RKO (cell line): ENCODE results near the gene NFASC.
A peak's percentile ranks its signal among the peaks of the same experiment; 100 is the strongest.

Experiments
- DNase-seq: peaks from one replicate; pipeline ENCODE4 v3.0.0-alpha.2; 2016; ENCODE audit warnings: low spot score

NFASC gene

GRCh38 chr1:205041998-205042910 is 171.6 kb downstream of the NFASC start:
- no peak for DNase-seq

- DNase-seq = no peak
Observed at GRCh38 chr1:205042911-205043806, 172.5 kb downstream of the NFASC start, which contains the start of gene CNTN2. Gene CNTN2 (plus strand): TSS chr1:205043212. CDS start chr1:205053186, 9,974 bp downstream.

DNA sequence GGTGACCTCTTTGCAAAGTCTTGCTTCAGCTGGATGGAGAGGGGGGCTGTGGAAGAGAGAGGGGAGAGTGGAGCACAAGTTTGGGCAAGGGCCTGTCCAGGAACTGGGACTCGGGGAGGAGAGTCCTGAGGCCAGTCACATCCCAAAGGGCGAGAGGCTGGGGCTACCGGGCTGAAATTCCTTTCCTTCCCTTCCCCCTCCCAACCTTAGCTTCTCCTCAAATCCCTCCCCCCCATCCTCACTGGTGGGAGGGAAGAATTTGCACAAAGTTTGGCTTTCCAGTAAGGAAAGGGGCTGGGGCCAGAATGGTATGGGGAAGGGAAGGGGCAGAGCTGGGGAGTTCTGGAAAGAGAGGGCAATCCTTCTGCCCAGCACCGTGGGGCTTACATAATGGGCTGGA is 173.2 kb downstream of the NFASC start:
- no peak for DNase-seq

GRCh38 chr1:205044741-205045140 is 174.1 kb downstream of the NFASC start:
- DNase-seq = no peak

GRCh38 chr1:205045146-205045545 is 174.5 kb downstream of the NFASC start:
- DNase-seq = no peak

GRCh38 chr1:205046870-205047269 is 176.2 kb downstream of the NFASC start:
- DNase-seq = no peak

GRCh38 chr1:205047764-205048231 is 177.1 kb downstream of the NFASC start:
- DNase-seq = no peak

DNA sequence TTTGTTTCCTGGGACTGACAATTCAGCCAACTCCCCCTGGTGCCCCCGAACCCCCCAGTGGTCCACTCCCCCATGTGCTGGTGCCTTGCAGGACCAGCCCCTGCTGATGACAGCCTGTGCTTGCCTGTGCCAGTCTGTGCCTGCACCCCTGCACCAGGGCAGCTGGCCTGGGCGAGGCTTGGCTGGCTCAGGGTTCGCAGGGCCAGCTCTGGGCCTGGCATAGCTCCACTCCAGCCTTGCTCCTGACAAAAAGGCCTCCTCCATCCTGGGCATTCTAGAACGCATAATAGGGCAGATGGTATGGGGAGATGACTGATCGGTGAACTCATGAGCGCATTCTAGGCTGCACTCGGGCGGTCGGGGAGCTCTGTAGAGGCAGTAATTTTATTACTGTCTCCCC is 177.7 kb downstream of the NFASC start:
- DNase-seq = no peak

- DNase-seq = no peak
Observed at GRCh38 chr1:205049479-205049878, 178.8 kb downstream of the NFASC start.

DNA sequence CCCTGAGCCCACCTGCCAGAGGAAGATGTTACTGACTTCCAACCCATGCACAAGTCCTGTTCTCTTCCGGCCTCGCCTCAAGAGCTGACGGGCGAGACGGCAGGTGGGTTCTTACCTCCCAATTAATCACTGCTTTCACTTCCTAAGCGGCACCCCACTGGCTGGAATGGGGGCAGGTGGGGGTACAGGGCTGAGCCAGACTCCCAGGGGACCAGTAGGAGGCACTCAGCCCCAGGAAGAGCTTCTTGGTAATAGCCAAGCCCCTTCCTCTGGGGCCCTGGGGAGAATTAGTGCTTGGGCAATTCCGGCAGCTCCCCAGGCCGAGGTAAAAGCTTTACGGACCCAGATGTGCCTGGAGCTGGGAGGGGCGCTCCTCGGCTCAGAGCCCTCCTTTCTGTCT is 182.0 kb downstream of the NFASC start:
- no peak for DNase-seq

DNA sequence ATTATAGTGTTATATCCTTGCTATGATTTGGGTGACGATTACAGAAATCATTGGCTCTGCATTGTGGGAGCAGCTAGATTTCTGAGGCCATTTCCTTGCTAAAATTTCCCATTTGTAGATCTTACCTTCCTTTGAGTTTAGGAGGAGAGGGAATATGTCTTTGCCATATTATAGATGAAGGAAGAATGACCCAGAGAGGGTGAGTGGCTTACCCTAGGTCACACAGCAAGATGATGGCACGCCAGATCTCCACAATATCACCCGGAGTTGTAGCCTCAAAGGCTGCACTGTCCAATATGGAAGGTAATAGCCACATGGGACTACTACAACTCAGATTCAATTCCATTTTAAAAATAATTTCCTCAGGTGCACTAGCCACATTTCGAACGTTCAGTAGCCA is 182.6 kb downstream of the NFASC start:
- no peak for DNase-seq

DNA sequence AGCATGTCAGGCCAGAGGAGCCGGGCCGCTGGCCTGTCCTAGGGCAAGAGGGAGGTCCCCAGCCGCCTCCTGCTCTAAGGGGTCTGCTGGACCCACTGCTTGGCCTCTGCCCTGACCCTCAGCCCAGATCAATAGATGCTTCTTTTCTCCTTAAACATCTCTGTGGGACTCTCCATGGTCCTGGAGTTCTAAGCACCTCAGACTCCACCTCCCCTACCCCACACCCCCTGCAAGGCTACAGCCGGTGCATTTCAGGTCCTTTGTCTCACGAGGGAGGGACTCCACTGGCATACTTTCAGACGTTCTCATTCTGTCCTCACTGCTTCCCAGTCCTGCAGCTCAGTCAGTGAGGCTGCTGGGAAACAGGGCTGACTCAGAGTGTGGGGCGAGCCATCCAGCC is 183.4 kb downstream of the NFASC start:
- no peak for DNase-seq

DNA sequence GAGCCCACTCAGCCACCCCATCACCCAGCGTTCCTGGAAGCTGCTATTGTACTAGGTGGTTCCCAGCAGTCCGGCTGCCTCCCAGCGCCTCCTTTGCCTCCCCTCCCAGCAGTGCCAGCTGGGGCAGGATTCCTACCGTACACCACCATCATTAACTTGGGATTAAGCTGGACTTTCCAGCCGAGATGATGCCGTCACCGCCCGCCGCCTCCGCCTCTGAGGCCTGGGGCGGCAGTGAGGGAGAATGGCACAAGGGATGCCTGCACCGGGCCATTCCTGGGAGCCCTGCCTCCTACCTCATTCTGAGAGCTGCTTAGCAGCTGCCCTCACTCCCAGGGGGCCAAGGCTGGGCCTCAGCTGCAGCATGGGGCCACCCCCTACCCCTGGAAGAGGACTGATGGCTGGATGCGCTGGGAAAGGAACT is 185.5 kb downstream of the NFASC start:
- no peak for DNase-seq

DNA sequence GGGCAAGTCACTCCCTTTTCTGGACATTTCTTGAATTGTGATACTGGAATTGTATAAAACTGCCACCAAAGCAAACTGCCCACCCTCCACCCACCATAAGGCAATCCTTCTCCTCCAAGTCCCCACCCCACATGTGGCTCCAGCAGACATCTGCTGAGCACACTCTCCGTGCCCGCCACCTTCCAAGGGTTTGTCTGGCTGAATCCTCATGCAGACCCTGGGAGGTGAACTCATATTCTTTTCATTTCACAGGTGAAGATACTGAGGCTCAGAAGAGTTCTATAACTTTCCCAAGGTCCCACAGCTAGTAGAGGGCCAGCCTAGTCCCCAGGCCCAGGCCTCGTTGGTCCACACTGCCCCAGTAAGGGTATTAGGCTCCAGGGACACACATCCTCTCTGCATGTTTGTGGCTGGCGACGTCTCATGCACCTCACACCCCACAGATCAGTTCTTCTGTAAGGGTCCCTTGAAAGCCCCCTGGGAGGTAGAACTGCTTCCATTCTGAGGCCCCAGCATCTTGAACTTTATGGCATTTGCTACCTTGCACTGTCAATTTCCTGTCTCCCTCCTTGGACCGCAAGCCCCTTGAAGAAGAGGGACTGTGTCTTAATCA is 186.4 kb downstream of the NFASC start:
- DNase-seq = no peak

DNA sequence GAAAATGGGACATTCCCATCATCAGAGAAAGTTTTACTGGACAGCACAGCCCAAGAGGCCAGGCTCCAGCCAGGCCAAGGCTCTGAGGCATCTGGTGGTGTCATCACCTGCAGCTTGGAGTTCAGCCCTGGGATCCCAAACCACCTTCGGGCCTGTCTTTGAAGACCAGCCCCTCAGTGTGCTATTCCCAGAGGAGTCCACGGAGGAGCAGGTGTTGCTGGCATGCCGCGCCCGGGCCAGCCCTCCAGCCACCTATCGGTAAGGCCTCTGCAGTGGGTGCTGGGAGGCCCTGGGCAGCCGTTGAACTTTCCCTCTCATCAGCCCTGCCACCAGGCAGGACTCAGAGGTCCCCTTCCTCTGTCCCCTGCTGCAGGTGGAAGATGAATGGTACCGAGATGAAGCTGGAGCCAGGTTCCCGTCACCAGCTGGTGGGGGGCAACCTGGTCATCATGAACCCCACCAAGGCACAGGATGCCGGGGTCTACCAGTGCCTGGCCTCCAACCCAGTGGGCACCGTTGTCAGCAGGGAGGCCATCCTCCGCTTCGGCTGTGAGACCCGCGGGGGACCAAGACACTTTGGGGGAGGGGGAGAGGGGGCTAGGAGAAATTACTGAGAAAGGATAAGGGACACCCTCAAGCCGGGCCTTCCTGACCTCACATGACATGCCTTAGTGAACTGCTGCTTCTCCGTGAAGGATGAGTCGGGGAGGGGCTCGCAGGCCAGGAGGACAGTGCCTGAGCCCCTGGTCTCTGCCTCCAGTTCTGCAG is 187.3 kb downstream of the NFASC start:
- no peak for DNase-seq

GRCh38 chr1:205058853-205059252 is 188.2 kb downstream of the NFASC start:
- no peak for DNase-seq

GRCh38 chr1:205059660-205060059 is 189.0 kb downstream of the NFASC start:
- DNase-seq = no peak

GRCh38 chr1:205060746-205061145 is 190.1 kb downstream of the NFASC start:
- DNase-seq = no peak

DNA sequence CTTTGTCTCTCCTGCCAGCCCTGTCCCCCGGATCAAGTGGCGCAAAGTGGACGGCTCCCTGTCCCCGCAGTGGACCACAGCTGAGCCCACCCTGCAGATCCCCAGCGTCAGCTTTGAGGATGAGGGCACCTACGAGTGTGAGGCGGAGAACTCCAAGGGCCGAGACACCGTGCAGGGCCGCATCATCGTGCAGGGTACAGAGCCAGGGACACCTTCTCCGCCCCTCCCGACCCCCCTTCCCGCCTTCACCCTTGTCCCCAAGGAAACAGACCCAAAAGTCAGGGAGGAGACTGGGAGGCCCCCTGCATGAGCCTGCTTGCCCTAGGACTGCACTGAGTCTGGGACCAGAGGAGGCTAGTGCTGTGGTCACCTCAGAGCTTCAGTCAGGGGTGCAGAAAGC is 190.6 kb downstream of the NFASC start:
- DNase-seq = no peak

GRCh38 chr1:205061665-205062069 is 191.0 kb downstream of the NFASC start:
- peak; percentile 56 for DNase-seq

DNA sequence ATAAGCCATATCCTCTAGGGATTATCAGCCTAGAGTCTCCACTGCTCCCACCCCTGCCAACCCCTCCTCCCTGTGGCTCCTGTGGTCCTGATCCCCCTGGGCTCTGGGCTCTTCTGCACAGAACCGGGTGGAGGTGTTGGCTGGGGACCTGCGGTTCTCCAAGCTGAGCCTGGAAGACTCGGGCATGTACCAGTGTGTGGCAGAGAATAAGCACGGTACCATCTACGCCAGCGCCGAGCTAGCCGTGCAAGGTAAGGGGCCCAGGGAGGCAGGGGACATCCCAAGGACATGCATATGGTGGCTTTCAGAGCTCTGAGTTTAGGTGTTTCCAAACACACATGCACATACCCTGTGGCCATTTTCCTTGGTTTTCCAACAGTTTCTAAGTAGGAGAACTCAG is 191.7 kb downstream of the NFASC start:
- no peak for DNase-seq

DNA sequence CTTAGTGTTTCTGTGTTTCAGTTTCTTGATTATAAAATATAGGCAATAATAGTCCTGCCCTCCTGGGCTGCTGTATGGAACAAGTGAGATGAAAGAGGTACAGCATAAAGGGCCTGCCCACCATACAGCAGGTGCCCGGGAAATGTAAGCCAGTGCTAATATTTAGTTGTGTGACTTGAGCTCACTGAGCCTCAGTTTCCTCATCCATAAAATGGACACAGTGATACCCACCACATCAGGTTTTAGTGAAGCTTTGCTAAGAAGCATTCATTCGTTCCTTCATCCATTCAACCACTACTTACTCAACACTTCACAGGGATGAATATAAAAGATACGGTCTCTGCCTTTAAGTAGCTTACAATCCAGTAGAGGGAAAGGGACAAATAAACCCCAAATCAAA is 192.2 kb downstream of the NFASC start:
- no peak for DNase-seq
